Stimulated activated CD4-positive, alpha-beta T cell treated with anti-CD3 and anti-CD28 coated beads, Interleukin-15, amount 100 ng/mL, for 48 hours (primary cell): ENCODE data around the gene KRTAP4-12.
"Not testable (repeated sequence)": the region's sequence is repeated elsewhere in the genome, so short reads cannot be mapped to it uniquely, and the experiment has no call there.

Experiments
- DNase-seq, 2 donors: peaks; one replicate each; pipeline ENCODE4 v3.0.0-alpha.2; 2020; ENCODE audit warnings: low read depth in 2 of 2

KRTAP4-12 gene

DNA sequence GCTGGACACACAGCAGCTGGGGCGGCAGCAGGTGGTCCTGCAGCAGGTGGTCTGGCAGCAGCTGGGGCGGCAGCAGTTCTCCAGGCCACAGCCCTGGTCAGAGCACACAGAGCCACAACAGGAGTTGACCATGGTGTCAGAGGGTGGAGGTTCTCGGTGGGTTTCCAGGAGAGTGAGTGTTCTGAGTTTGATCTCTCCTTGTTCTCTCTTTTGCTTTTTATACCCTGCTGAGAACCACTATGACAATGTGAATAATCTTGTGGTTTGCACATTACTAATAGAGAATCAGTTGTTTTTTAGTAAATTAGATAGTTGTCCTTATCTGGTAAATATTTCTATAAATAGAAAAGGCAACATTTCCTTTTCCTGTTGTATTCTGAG lies at the start of gene KRTAP4-12:
Gene KRTAP4-12 (minus strand): TSS at position 192 of the 381 bp plus-strand sequence. CDS start 60 bp downstream, at position 132.
- not testable (repeated sequence) for DNase-seq

DNA sequence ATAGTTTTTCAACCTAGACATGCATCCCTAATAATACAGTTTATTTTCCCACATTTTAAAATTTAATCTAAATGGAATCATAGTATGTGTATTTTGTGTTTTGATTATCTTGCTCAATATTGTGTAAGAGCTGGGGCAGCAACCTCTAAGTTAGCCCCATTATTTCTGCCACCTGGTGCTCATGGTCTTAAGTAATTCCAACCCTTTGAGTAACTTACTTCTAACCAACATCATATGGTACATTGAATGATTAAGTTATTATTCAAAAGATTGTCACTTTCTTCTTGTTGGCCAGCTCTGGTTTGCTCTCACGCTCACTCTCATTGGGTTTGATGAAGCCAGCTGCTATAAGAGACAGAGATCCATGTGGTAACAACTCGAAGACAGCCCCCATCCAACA lies 47.9 kb upstream of the KRTAP4-12 start:
- DNase-seq = no peak

DNA sequence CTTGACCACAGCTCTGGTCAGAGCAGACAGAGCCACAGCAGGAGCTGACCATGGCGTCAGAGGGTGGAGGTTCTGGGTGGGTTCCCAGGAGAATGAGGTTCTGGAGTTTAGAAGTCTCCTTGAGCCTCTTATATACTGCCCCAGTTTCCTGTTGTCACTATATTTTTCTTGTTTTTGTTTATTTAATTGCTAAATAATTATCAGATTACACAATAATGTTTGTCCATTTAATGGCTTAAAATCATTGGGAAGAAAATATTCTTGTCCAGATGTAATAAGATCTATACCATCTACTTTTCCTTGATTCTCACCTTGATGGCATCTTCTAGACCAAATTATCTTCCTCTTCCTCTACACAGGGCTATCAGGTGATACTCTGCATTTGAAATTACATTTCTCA lies 44.1 kb upstream of the KRTAP4-12 start, which contains the start of gene KRTAP4-3:
Gene KRTAP4-3 (minus strand): TSS at position 101 of the 400 bp plus-strand sequence. CDS start 49 bp downstream, at position 52.
- DNase-seq = no peak

DNA sequence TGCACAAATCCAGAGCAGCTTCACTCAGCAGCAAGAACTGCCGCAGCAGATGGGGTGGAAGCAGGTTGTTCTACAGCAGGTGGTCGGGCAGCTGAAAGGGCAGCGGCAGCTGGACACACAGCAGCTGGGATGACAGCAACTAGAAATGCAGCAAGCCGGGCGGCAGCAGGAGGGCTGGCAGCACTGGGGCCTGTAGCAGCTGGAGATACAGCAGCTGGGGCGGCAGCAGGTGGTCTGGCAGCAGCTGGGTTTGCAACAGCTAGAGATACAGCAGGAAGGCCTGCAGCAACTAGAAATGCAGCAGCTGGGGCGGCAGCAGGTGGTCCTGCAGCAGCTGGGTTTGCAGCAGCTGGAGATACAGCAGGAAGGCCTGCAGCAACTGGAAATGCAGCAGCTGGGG lies 43.6 kb upstream of the KRTAP4-12 start:
- no peak for DNase-seq

DNA sequence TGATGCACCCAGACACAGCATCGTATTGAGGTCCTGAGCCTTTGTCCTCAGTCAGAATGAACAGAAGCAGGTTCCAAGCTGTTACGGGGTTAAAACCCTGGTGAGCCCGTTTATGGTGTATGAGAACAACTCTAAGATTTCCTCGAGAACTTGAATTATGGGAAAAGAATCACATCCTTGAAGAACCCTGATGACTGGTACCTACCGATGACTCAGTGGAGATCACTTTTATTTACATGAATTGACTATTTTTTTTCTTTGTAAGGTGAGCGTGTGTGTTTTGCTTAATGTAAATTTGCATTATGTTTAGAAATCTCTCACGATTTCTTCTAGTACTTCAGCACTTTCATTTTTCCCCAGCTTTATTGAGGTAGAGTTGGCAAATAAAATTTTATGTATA lies 39.8 kb upstream of the KRTAP4-12 start:
- DNase-seq = no peak

DNA sequence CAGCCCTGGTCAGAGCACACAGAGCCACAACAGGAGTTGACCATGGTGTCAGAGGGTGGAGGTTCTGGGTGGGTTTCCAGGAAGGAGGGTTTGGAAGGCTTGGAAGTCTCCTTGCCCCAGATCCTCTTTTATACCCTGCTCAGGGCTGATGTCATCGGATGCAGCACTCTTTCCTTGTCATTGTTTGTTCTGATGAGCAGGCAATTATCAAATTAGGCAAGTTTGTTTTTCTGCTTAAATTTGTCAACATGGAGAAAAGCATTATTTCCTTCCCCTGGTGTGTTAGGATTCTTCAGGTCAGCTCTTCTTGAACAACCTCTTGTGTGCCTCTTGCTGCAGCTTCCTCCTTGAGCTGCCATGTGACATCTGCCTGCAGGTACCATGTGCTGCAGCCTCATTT lies 36.7 kb upstream of the KRTAP4-12 start, which contains the start of gene KRTAP4-4:
Gene KRTAP4-4 (minus strand): TSS at position 101 of the 400 bp plus-strand sequence. CDS start 57 bp downstream, at position 44.
- no peak for DNase-seq

DNA sequence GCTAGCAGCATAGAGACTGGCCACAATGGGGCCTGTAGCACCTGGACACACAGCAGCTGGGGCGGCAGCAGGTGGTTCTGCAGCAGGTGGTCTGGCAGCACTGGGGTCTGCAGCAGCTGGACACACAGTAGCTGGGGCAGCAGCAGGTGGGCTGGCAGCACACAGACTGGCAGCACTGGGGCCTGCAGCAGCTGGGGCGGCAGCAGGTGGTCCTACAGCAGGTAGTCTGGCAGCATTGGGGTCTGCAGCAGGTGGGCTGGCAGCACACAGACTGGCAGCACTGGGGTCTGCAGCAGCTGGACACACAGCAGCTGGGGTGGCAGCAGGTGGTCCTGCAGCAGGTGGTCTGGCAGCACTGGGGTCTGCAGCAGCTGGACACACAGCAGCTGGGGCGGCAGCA lies 36.2 kb upstream of the KRTAP4-12 start:
- DNase-seq = not testable (repeated sequence)

DNA sequence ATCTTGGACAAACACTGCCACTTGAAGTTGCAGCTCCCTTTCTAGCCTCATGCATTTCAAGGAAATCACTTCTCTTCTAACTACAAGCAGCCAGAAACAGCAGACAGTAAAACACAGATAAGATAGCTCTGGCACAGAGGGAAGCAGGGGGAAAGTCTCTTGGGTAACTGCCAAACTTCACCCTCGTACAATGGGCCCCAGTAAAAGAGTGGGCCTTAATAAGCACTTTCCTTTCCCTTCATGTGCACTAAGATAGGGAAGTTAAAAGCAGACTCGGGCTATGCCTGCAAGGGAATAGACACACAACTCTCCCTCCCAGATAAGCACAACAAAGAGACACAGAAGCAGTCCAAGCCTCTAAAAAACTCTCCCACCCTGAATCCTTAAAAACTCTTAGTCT lies 29.9 kb upstream of the KRTAP4-12 start:
- DNase-seq = no peak

DNA sequence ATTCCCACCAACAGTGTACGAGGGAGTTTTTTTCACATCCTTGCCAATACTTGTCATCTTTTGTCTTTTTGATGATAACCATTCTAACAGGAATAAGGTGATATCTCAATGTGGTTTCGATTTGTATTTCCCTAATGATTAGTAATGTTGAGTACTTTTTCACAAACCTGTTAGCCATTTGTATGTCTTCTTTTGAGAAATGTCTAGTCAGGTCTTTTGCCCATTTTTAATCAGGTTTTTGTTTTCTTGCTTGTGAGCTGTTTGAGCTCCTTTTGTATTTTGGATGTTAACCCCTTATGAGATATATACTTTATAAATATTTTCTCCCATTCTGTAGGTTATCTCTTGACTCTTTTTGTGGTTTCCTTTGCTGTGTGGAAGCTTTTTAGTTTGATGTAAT lies 27.5 kb upstream of the KRTAP4-12 start:
- no peak for DNase-seq

DNA sequence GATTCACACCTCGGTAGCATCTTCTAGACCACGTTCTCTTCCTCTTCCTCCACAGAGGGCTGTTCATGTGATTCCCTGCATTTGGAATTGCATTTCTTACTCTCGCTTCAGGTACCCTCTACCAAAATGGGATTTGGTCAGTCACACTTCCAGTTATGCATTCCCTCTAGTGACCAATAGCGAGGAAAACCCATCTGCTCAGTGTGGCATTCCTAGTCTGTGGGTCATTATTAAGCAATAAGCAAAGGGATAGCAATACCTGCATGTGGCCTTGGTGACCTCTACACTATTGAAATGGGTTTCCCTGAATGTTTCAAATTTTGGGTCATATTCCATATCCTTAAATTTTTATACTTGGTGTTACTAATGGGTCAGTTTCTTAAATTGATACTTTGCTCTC lies 26.0 kb upstream of the KRTAP4-12 start:
- DNase-seq = no peak

DNA sequence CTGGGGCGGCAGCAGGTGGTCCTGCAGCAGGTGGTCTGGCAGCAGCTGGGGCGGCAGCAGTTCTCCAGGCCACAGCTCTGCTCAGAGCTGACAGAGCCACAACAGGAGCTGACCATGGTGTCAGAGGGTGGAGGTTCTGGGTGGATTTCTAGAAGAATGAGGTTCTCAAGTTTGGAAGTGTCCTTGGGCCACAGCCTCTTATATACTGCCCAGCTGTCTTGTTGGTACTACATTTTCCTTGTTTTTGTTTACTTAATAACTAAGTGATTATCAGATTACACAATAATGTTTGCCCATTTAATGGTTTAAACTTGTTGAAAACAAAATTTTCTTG lies 25.6 kb upstream of the KRTAP4-12 start, which contains the start of gene KRTAP4-5:
Gene KRTAP4-5 (minus strand): TSS at position 174 of the 334 bp plus-strand sequence. CDS start 58 bp downstream, at position 116.
- no peak for DNase-seq

DNA sequence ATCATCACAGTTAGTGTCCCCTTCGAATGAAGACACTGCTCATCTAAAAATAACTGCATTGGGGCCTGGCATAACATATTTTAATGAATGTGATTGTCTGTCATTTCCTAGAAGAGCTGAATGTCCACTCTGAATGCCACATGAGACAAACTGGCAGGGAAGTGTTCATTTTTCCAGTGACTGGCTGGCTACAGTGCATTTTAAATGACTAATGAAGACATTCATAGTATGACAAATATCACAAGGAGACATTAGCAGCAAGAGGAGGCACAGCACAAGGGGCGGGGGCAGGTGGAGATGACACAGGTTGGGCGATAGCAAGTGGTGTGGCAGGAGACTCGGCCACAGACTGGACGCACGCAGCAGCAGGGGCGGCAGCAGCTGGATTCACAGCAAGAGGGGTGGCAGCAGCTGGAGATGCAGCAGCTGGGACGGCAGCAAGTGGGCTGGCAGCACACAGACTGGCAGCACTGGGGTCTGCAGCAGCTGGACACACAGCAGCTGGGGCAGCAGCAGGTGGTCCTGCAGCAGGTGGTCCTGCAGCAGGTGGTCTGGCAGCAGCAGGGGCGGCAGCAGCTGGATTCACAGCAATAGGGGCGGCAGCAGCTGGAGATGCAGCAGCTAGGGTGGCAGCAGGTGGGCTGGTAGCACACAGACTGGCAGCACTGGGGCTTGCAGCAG lies 25.1 kb upstream of the KRTAP4-12 start:
- DNase-seq = not testable (repeated sequence)

DNA sequence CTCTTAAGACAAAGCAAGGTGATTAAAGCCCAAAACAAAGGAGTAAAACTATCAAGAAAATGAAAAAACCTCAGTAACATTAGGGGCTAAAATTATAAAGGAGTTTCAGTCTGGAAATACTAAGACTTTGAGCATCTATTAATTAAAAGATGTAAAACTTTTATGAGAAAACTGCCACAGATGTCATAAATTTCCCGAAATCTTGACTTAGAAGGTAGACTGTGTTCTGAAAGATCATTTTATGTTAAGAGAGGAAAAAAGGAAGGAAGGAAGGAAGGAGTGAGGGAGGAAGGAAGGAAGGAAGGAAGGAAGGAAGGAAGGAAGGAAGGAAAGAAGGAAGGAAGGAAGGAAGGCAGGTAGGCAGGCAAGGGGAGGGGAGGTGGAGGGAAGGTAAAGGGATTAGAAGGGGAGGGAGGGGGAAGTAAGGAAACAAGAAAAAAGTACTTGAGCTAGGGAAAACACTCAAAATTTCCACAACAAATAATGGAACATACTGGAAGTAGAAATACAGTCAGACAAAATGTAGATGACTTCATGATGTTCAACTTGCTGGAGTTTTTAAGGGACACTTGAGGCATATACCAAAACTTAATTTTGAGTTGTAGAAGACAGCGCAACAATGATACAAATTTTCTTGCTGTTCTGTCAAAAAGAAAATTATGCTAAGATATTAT lies 23.7 kb upstream of the KRTAP4-12 start:
- no peak for DNase-seq

DNA sequence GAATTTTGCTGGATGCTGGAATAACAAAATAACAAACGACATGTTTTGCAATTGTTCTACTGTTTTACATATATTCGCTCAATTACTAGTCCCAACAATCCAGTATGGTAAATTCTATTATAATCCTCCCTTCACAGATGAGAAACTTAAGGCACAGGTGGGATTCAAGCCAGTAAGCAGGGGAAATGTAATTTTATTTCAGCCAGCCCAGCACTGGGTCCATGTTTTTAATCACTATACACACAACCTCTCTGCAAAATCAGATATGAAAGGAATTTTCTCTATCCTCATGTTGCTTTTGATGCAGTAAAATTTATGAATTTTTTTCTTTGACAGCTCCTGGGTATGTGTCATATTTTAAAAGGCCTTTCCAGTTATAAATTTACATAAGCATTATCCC lies 21.3 kb upstream of the KRTAP4-12 start:
- DNase-seq = no peak

DNA sequence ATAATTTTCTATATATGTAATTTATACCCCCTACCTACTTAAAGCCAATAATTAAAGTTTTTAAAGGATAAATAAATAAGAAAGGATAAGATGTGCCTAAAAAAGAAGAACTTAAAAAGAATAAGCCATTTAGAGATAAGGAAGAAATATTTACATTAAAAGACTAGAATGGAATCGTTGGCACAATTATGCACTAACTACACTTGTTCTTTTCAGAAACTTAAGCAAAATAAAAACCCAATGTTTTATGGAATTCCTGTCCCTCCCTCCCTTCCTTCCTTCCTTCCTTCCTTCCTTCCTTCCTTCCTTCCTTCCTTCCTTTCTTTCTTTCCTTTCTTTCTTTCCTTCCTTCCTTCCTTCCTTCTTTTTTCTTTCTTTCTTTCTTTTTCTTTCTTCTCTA lies 20.9 kb upstream of the KRTAP4-12 start:
- no peak for DNase-seq

DNA sequence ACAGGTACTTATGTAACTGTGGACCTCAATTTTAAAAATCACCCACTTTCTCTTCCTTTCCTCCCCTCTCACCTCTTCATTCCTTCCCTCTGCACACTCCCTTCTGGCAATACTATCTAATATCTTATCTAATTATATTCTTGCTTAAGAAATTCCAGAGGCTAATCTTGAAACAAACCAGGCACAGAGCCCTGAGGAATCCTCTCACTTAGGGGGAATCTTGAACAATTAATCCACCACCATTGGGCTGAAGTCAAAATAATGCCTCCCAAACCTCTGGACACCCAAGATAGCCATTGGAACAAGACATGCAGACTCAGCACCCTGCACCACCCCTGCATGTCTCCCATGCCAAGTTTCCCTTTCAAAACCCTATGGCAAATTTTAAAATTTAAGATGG lies 17.4 kb upstream of the KRTAP4-12 start:
- no peak for DNase-seq

DNA sequence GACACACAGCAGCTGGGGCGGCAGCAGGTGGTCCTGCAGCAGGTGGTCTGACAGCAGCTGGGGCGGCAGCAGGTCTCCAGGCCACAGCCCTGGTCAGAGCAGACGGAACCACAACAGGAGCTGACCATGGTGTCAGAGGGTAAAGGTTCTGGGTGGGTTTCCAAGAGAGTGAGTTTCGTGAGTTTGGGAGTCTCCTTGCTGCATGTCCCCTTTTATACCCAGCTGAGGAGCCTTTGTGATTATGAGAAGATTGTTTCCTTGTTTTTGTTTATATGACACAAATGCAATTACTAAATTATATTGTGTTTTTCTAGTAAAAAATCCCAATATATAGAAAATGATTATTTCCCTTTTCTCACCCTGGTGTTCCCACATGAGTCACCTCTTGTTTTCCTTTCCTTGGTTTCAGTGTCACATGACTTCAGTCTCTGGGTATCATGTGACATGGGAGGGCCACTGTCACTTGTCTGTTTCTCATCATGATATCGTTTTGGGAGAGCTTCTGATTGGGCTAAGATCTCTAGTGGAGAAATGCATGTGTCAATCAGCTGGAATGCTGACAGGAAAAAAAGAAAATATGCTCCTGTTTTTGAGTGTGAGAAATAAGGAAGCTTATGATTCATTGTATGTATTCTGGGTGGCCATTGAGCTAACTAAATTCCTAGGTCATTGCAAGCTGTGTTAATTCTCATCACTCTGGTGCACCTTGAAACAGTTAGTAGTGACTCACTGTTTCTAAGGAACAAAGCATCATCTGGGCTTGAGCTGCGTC lies 16.6 kb upstream of the KRTAP4-12 start, which contains the start of gene KRTAP4-6:
Gene KRTAP4-6 (minus strand): TSS at position 185 of the 772 bp plus-strand sequence. CDS start 57 bp downstream, at position 128.
- DNase-seq = no peak

DNA sequence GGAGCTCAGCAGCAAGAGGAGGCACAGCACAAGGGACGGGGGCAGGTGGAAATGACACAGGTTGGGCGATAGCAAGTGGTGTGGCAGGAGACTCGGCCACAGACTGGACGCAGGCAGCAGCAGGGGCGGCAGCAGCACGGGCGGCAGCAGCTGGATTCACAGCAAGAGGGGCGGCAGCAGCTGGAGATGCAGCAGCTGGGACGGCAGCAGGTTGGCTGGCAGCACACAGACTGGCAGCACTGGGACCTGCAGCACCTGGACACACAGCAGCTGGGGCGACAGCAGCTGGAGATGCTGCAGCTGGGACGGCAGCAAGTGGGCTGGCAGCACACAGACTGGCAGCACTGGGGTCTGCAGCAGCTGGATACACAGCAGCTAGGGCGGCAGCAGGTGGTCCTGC lies 15.9 kb upstream of the KRTAP4-12 start:
- not testable (repeated sequence) for DNase-seq

DNA sequence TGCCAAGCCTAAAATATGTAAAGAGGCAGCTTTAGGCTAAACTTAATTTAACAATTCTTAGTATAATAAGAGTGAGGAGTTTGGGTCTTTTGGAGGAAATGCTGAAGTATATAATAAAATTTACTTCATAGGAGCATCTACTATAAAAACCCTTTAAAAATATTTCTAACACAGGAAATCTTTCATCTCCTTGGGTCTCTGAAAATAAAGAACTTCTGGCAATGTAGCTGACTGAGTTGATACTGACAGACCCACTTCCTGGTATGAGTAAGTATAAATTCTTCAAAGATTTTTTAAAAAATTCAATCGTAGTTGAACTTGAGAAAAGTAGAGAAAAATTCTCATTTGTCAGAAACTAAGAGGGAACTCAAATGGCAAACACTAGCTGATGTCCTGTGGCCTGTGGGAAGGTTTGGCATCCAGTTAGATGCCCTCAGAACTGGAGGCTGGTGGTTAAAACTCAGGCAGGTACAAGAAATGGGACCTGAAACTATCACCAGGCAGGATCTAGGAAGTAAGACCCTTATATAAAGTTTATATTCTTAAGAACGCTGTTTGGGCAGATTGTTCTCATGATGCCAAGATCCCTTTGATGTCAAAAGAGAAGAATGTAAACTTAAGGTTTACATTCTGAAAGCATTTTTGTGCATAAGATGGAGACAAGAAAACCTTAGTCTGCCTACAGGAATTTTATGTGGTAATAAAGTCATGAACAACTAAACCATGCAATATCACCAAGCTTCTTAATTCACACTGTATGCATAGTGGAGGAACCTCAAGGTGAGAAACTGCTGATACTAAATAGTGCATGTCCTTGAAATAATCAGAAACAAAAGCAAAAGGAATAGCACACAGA lies 10.1 kb upstream of the KRTAP4-12 start:
- no peak for DNase-seq

DNA sequence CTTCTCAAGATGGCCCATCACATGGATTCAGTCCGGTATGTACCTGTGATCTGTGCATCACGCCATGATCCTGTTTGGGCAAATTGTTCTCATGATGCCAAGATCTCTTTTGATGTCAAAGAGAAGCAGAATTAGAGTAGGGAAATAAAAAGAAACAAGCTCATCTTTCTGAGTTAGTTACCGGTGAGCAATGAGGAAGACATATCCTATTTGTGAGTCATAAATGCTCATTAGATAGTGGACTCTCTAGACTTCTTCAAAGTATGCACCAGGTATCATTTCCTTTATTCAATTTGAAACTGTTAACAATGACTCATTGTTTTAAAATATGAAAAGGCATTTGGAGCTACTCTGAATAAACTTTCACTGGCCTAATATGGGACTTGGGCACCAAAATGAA lies 8.0 kb upstream of the KRTAP4-12 start:
- no peak for DNase-seq

DNA sequence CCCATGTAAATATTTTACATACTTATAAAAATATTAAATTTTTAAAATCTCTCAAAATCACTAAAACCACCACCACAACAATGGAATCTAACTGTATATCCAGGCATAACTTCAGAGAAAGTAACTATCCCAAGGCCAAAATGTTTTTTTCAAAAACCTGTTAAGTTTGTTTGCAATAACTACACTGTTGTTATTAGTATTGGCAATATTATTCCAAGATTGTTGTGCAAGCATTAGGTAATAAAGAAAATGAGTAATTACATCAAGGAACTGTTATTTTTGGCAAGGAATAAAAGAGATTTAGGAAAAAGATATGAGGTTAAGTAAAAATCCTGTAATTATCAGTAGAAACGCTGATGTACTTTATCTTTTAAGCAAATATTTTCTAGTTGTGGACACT lies 3.4 kb upstream of the KRTAP4-12 start:
- no peak for DNase-seq
